ENCODE data around the gene ARL10. TPM values are rescaled to one million over a fixed set of nuclear protein-coding genes. Genes with fewer than 3 reads are reported as not detected.

Gene ARL10
- polyA plus RNA-seq, 1 donor = 6.5 TPM

- H3K9me3 ChIP-seq (ENCODE audit: control insufficient read depth, low read depth, low read length) = no peaks in the 10 kb centered on the region
- no peak overlapping the region for H3K27ac ChIP-seq (ENCODE audit: low read length)
- H3K4me3 ChIP-seq (ENCODE audit: low read length) = no peak overlapping the region
- H3K4me1 ChIP-seq (ENCODE audit: control insufficient read depth, insufficient read depth, low read length) = no peaks in the 10 kb centered on the region
- peaks cover 48% of the 10 kb centered on the region for H3K36me3 ChIP-seq (ENCODE audit: control insufficient read depth, insufficient read depth, low read length)
- no CpG with 5 or more reads among the region's 3 CpGs for WGBS (ENCODE audit: insufficient coverage, low lambda C conversion rate)
- no peaks in the 10 kb centered on the region for H3K27me3 ChIP-seq (ENCODE audit: control insufficient read depth, insufficient read depth, low read length)
- DNase-seq = no peak
Observed at GRCh38 chr5:176381423-176381822, 16.1 kb downstream of the ARL10 start.

- no peak overlapping the region for H3K4me3 ChIP-seq (ENCODE audit: low read length)
- no peak for DNase-seq
- H3K4me1 ChIP-seq (ENCODE audit: control insufficient read depth, insufficient read depth, low read length) = no peaks in the 10 kb centered on the region
- WGBS (ENCODE audit: insufficient coverage, low lambda C conversion rate) = no CpG with 5 or more reads among the region's 3 CpGs
- no peak overlapping the region for H3K27ac ChIP-seq (ENCODE audit: low read length)
- peaks cover 53% of the 10 kb centered on the region for H3K36me3 ChIP-seq (ENCODE audit: control insufficient read depth, insufficient read depth, low read length)
- H3K27me3 ChIP-seq (ENCODE audit: control insufficient read depth, insufficient read depth, low read length) = no peaks in the 10 kb centered on the region
- no peaks in the 10 kb centered on the region for H3K9me3 ChIP-seq (ENCODE audit: control insufficient read depth, low read depth, low read length)
Observed at GRCh38 chr5:176381979-176382378, 16.7 kb downstream of the ARL10 start.

GRCh38 chr5:176382721-176383120 lies 17.4 kb downstream of the ARL10 start:
- no CpG with 5 or more reads among the region's 3 CpGs for WGBS (ENCODE audit: insufficient coverage, low lambda C conversion rate)
- H3K4me1 ChIP-seq (ENCODE audit: control insufficient read depth, insufficient read depth, low read length) = no peaks in the 10 kb centered on the region
- no peaks in the 10 kb centered on the region for H3K9me3 ChIP-seq (ENCODE audit: control insufficient read depth, low read depth, low read length)
- H3K27ac ChIP-seq (ENCODE audit: low read length) = no peak overlapping the region
- DNase-seq = no peak
- H3K4me3 ChIP-seq (ENCODE audit: low read length) = no peak overlapping the region
- H3K27me3 ChIP-seq (ENCODE audit: control insufficient read depth, insufficient read depth, low read length) = no peaks in the 10 kb centered on the region
- H3K36me3 ChIP-seq (ENCODE audit: control insufficient read depth, insufficient read depth, low read length) = peaks cover 53% of the 10 kb centered on the region

GRCh38 chr5:176383248-176383905 lies 18.1 kb downstream of the ARL10 start:
- Histone ChIP-seq H3K4me1 (ENCODE audit: control insufficient read depth, insufficient read depth, low read length) (no peaks in the 10 kb centered on the region), H3K9me3 (ENCODE audit: control insufficient read depth, low read depth, low read length) (no peaks in the 10 kb centered on the region), H3K4me3 (ENCODE audit: low read length) (no peak overlapping the region), H3K36me3 (ENCODE audit: control insufficient read depth, insufficient read depth, low read length) (peaks cover 53% of the 10 kb centered on the region), H3K27me3 (ENCODE audit: control insufficient read depth, insufficient read depth, low read length) (no peaks in the 10 kb centered on the region), H3K27ac (ENCODE audit: low read length) (no peak overlapping the region)
- DNase-seq = no peak
- 80% methylated on average over 1 of the region's 15 CpGs for WGBS (ENCODE audit: insufficient coverage, low lambda C conversion rate)

GRCh38 chr5:176383961-176384360 lies 18.7 kb downstream of the ARL10 start:
- Histone ChIP-seq H3K27ac (ENCODE audit: low read length) (no peak overlapping the region), H3K36me3 (ENCODE audit: control insufficient read depth, insufficient read depth, low read length) (peaks cover 53% of the 10 kb centered on the region), H3K4me1 (ENCODE audit: control insufficient read depth, insufficient read depth, low read length) (no peaks in the 10 kb centered on the region), H3K9me3 (ENCODE audit: control insufficient read depth, low read depth, low read length) (no peaks in the 10 kb centered on the region), H3K27me3 (ENCODE audit: control insufficient read depth, insufficient read depth, low read length) (no peaks in the 10 kb centered on the region), H3K4me3 (ENCODE audit: low read length) (no peak overlapping the region)
- no CpG with 5 or more reads among the region's 9 CpGs for WGBS (ENCODE audit: insufficient coverage, low lambda C conversion rate)
- no peak for DNase-seq

- Histone ChIP-seq H3K4me3 (ENCODE audit: low read length) (no peak overlapping the region), H3K27me3 (ENCODE audit: control insufficient read depth, insufficient read depth, low read length) (no peaks in the 10 kb centered on the region), H3K36me3 (ENCODE audit: control insufficient read depth, insufficient read depth, low read length) (peaks cover 53% of the 10 kb centered on the region), H3K27ac (ENCODE audit: low read length) (no peak overlapping the region), H3K4me1 (ENCODE audit: control insufficient read depth, insufficient read depth, low read length) (peaks cover 1% of the 10 kb centered on the region), H3K9me3 (ENCODE audit: control insufficient read depth, low read depth, low read length) (no peaks in the 10 kb centered on the region)
- DNase-seq = no peak
- WGBS (ENCODE audit: insufficient coverage, low lambda C conversion rate) = no CpG with 5 or more reads among the region's 8 CpGs
Observed at GRCh38 chr5:176384366-176384930, 19.2 kb downstream of the ARL10 start.

- H3K9me3 ChIP-seq (ENCODE audit: control insufficient read depth, low read depth, low read length) = no peaks in the 10 kb centered on the region
- no peak overlapping the region for H3K27ac ChIP-seq (ENCODE audit: low read length)
- H3K27me3 ChIP-seq (ENCODE audit: control insufficient read depth, insufficient read depth, low read length) = no peaks in the 10 kb centered on the region
- H3K4me1 ChIP-seq (ENCODE audit: control insufficient read depth, insufficient read depth, low read length) = peaks cover 5% of the 10 kb centered on the region
- H3K36me3 ChIP-seq (ENCODE audit: control insufficient read depth, insufficient read depth, low read length) = peaks cover 53% of the 10 kb centered on the region
- DNase-seq = no peak
- no peak overlapping the region for H3K4me3 ChIP-seq (ENCODE audit: low read length)
- WGBS (ENCODE audit: insufficient coverage, low lambda C conversion rate) = no CpG with 5 or more reads among the region's 12 CpGs
Observed at GRCh38 chr5:176384991-176385390, 19.7 kb downstream of the ARL10 start.

GRCh38 chr5:176386491-176386890 lies 21.2 kb downstream of the ARL10 start:
- no peak overlapping the region for H3K27ac ChIP-seq (ENCODE audit: low read length)
- DNase-seq = no peak
- peaks cover 59% of the 10 kb centered on the region for H3K36me3 ChIP-seq (ENCODE audit: control insufficient read depth, insufficient read depth, low read length)
- WGBS (ENCODE audit: insufficient coverage, low lambda C conversion rate) = no CpG with 5 or more reads among the region's 1 CpG
- peaks cover 5% of the 10 kb centered on the region for H3K4me1 ChIP-seq (ENCODE audit: control insufficient read depth, insufficient read depth, low read length)
- H3K27me3 ChIP-seq (ENCODE audit: control insufficient read depth, insufficient read depth, low read length) = no peaks in the 10 kb centered on the region
- H3K4me3 ChIP-seq (ENCODE audit: low read length) = no peak overlapping the region
- no peaks in the 10 kb centered on the region for H3K9me3 ChIP-seq (ENCODE audit: control insufficient read depth, low read depth, low read length)

GRCh38 chr5:176387384-176387925 lies 22.2 kb downstream of the ARL10 start:
- Histone ChIP-seq H3K4me3 (ENCODE audit: low read length) (peak overlapping the region; percentile 61), H3K9me3 (ENCODE audit: control insufficient read depth, low read depth, low read length) (no peaks in the 10 kb centered on the region), H3K27ac (ENCODE audit: low read length) (no peak overlapping the region), H3K27me3 (ENCODE audit: control insufficient read depth, insufficient read depth, low read length) (no peaks in the 10 kb centered on the region), H3K36me3 (ENCODE audit: control insufficient read depth, insufficient read depth, low read length) (peaks cover 59% of the 10 kb centered on the region), H3K4me1 (ENCODE audit: control insufficient read depth, insufficient read depth, low read length) (peaks cover 5% of the 10 kb centered on the region)
- WGBS (ENCODE audit: insufficient coverage, low lambda C conversion rate) = 0% methylated on average over 4 of the region's 8 CpGs
- DNase-seq = no peak

- H3K27ac ChIP-seq (ENCODE audit: low read length) = peak overlapping the region; percentile 95
- peak overlapping the region; percentile 61 for H3K4me3 ChIP-seq (ENCODE audit: low read length)
- H3K9me3 ChIP-seq (ENCODE audit: control insufficient read depth, low read depth, low read length) = no peaks in the 10 kb centered on the region
- H3K27me3 ChIP-seq (ENCODE audit: control insufficient read depth, insufficient read depth, low read length) = no peaks in the 10 kb centered on the region
- WGBS (ENCODE audit: insufficient coverage, low lambda C conversion rate) = 0% methylated on average over 2 of the region's 29 CpGs
- no peak for DNase-seq
- H3K4me1 ChIP-seq (ENCODE audit: control insufficient read depth, insufficient read depth, low read length) = peaks cover 5% of the 10 kb centered on the region
- peaks cover 59% of the 10 kb centered on the region for H3K36me3 ChIP-seq (ENCODE audit: control insufficient read depth, insufficient read depth, low read length)
Observed at GRCh38 chr5:176388003-176388443, 22.7 kb downstream of the ARL10 start.
